Activated CD4-positive, alpha-beta T cell treated with anti-CD3 and anti-CD28 coated beads, Interleukin-2, amount 50 U/mL, for 48 hours (primary cell): ENCODE data around the gene TTI1.

Experiments
- DNase-seq, 2 experiments: peaks; one replicate each; pipeline ENCODE4 v3.0.0-alpha.2; 2020

TTI1 gene

GRCh38 chr20:38033330-38034107 lies at the start of gene TTI1, which contains the start of gene RPRD1B:
Gene TTI1, minus strand, starts transcription at chr20:38033456. Its CDS starts 19,640 bp downstream, at chr20:38013816.
Gene RPRD1B, plus strand, starts transcription at chr20:38033746. Its CDS starts 202 bp downstream, at chr20:38033948.
- DNase-seq = peak; percentile 85 to 91

GRCh38 chr20:38082894-38083293 lies 49.6 kb upstream of the TTI1 start:
- DNase-seq = no peak

- no peak for DNase-seq
Observed at GRCh38 chr20:38081575-38081974, 48.3 kb upstream of the TTI1 start.

- DNase-seq = no peak
Observed at GRCh38 chr20:38079353-38079752, 46.1 kb upstream of the TTI1 start.

- no peak for DNase-seq
Observed at GRCh38 chr20:38078084-38078483, 44.8 kb upstream of the TTI1 start.

- no peak for DNase-seq
Observed at GRCh38 chr20:38076548-38076947, 43.3 kb upstream of the TTI1 start.

GRCh38 chr20:38075161-38075998 lies 42.1 kb upstream of the TTI1 start:
- no peak for DNase-seq

- DNase-seq = no peak
Observed at GRCh38 chr20:38073307-38074071, 40.2 kb upstream of the TTI1 start.

- DNase-seq = no peak
Observed at GRCh38 chr20:38072898-38073297, 39.6 kb upstream of the TTI1 start.

- DNase-seq = no peak
Observed at GRCh38 chr20:38067717-38068365, 34.6 kb upstream of the TTI1 start.

GRCh38 chr20:38066969-38067716 lies 33.9 kb upstream of the TTI1 start:
- no peak for DNase-seq

- no peak for DNase-seq
Observed at GRCh38 chr20:38065764-38066375, 32.6 kb upstream of the TTI1 start.

GRCh38 chr20:38063911-38064530 lies 30.8 kb upstream of the TTI1 start:
- no peak for DNase-seq

- DNase-seq = no peak
Observed at GRCh38 chr20:38062890-38063289, 29.6 kb upstream of the TTI1 start.

GRCh38 chr20:38061109-38061508 lies 27.9 kb upstream of the TTI1 start:
- no peak for DNase-seq

- no peak for DNase-seq
Observed at GRCh38 chr20:38060536-38060935, 27.3 kb upstream of the TTI1 start.

GRCh38 chr20:38059832-38060231 lies 26.6 kb upstream of the TTI1 start:
- no peak for DNase-seq

- DNase-seq = peak; percentile 78 to 80
Observed at GRCh38 chr20:38057351-38057972, 24.2 kb upstream of the TTI1 start.

GRCh38 chr20:38055848-38056247 lies 22.6 kb upstream of the TTI1 start:
- DNase-seq = no peak

- DNase-seq = no peak
Observed at GRCh38 chr20:38055294-38055693, 22.0 kb upstream of the TTI1 start.
